ENCODE data around the gene COL26A1.
"Not testable (repeated sequence)": the region's sequence is repeated elsewhere in the genome, so short reads cannot be mapped to it uniquely, and the experiment has no call there.

COL26A1 gene

GRCh38 chr7:101559586-101559985 lies 196.9 kb downstream of the COL26A1 start:
- Histone ChIP-seq H3K27ac (no peak overlapping the region), H3K27me3 (ENCODE audit: insufficient read depth, low read depth, severe bottlenecking) (no peaks in the 10 kb centered on the region)
- no peak for DNase-seq

DNA sequence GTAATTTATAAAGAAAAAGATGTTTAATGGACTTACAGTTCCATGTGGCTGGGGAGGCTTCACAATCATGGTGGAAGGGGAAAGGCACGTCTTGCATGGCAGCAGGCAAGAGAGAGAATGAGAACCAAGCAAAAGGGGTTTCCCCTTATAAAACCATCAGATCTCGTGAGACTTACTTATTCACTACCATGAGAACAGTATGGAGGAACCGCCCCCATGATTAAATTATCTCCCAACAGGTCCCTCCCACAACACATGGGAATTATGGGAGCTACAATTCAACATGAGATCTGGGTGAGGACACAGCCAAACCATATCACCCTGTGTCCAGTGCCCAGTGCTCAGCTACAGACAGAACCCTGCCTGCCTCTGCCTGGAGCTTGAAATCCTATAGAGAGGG lies 197.3 kb downstream of the COL26A1 start:
- H3K9me3 ChIP-seq (ENCODE audit: severe bottlenecking); H3K36me3 ChIP-seq; H3K27ac ChIP-seq; DNase-seq; H3K4me3 ChIP-seq (ENCODE audit: low read depth, low read length); H3K27me3 ChIP-seq (ENCODE audit: insufficient read depth, low read depth, severe bottlenecking): not testable (repeated sequence)

More at GRCh38 chr7:101559586-101559985, 196.9 kb downstream of the COL26A1 start:
- Histone ChIP-seq H3K9me3 (ENCODE audit: severe bottlenecking) (no peaks in the 10 kb centered on the region), H3K4me3 (ENCODE audit: low read depth, low read length) (no peak overlapping the region), H3K36me3 (no peaks in the 10 kb centered on the region)
- TF ChIP-seq, protein P1, sequence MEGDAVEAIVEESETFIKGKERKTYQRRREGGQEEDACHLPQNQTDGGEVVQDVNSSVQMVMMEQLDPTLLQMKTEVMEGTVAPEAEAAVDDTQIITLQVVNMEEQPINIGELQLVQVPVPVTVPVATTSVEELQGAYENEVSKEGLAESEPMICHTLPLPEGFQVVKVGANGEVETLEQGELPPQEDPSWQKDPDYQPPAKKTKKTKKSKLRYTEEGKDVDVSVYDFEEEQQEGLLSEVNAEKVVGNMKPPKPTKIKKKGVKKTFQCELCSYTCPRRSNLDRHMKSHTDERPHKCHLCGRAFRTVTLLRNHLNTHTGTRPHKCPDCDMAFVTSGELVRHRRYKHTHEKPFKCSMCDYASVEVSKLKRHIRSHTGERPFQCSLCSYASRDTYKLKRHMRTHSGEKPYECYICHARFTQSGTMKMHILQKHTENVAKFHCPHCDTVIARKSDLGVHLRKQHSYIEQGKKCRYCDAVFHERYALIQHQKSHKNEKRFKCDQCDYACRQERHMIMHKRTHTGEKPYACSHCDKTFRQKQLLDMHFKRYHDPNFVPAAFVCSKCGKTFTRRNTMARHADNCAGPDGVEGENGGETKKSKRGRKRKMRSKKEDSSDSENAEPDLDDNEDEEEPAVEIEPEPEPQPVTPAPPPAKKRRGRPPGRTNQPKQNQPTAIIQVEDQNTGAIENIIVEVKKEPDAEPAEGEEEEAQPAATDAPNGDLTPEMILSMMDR (IDR thresholded peaks at IDR 0.05; ENCODE audit: low read depth, low read length): no peak

DNA sequence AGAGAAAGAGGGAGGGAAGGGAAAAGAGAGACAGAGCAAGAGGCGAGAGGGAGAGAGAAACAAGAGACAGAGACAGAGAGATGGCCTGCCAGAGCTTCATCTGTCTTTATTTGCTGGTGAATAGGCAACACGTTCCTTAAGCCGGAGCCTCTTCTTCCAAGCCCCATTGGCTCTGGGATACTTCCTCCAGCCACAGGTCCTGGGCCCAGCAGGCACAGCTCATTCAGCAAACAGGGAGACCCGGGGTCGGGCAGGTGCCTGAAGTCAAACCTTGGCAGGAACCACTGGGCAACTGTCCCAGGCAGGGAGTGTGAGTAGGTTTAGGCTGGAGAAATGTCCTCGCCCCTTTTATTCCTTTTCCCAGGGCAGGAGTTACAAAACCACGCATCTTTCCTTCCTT lies 198.2 kb downstream of the COL26A1 start:
- no peak overlapping the region for H3K27ac ChIP-seq
- no peaks in the 10 kb centered on the region for H3K27me3 ChIP-seq (ENCODE audit: insufficient read depth, low read depth, severe bottlenecking)
- DNase-seq: no peak
- H3K4me3 ChIP-seq (ENCODE audit: low read depth, low read length): no peak overlapping the region
- TF ChIP-seq, protein P1 (IDR thresholded peaks at IDR 0.05; ENCODE audit: low read depth, low read length): no peak
- no peaks in the 10 kb centered on the region for H3K36me3 ChIP-seq
- no peaks in the 10 kb centered on the region for H3K9me3 ChIP-seq (ENCODE audit: severe bottlenecking)

DNA sequence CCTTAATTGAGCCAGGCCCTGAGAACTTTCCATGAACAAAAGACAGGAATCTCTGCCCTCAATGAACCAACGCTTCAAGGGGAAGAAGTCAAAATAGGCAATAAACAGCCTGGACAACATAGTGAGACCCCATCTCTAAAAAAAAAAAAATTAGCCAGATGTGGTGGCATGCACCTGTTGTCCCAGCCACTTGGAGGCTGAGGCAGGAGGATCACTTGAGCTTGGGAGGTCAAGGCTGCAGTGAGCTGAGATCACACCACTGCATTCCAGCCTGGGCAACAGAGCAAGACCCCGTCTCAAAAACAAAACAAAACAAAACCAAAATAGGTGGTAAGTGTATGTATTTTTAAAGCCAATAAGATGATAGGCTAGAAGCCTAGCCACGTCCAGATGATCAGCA lies 198.6 kb downstream of the COL26A1 start:
- not testable (repeated sequence) for H3K36me3 ChIP-seq; H3K4me3 ChIP-seq (ENCODE audit: low read depth, low read length); H3K9me3 ChIP-seq (ENCODE audit: severe bottlenecking); H3K27me3 ChIP-seq (ENCODE audit: insufficient read depth, low read depth, severe bottlenecking); DNase-seq; H3K27ac ChIP-seq

DNA sequence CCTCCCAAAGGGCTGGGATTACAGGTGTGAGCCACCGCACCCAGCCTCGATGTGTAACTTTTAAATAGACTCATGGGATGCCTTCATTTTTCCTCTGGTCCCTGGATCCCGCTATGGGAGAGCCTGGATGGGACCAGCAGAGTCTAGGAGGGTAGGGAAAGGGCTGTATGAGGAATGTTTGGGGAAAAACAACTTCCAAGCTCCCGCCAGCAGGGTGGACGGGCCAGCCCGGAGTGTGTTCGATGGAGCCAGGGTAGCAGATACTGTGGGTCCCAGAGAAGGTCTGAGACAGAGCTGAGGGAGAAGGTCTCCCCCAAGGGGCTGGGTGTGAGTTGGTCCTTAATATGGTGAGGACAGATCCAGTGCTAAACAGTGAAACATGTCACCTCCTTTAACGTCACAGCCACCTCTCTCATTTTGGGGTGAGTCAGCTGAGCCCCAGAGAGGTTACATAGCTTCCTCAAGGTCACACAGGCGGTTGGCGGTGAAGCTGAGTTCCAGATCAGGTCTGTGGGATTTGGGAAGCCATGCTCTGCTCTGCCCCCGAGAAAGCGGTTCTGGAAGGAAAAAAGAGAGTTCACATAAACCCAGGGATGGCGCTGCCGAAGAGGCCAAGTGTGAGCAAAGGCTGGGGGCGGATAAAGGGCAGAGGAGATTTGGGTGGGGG lies 200.0 kb downstream of the COL26A1 start:
- DNase-seq: no peak
- TF ChIP-seq, protein P1 (IDR thresholded peaks at IDR 0.05; ENCODE audit: low read depth, low read length): no peak
- H3K9me3 ChIP-seq (ENCODE audit: severe bottlenecking): no peaks in the 10 kb centered on the region
- no peaks in the 10 kb centered on the region for H3K27me3 ChIP-seq (ENCODE audit: insufficient read depth, low read depth, severe bottlenecking)
- H3K4me3 ChIP-seq (ENCODE audit: low read depth, low read length): no peak overlapping the region
- H3K27ac ChIP-seq: no peak overlapping the region
- H3K36me3 ChIP-seq: no peaks in the 10 kb centered on the region

GRCh38 chr7:101563198-101563901 lies 200.7 kb downstream of the COL26A1 start:
- H3K27me3 ChIP-seq (ENCODE audit: insufficient read depth, low read depth, severe bottlenecking): no peaks in the 10 kb centered on the region
- peak; percentile 54 for DNase-seq
- H3K36me3 ChIP-seq: no peaks in the 10 kb centered on the region
- TF ChIP-seq, protein P1 (IDR thresholded peaks at IDR 0.05; ENCODE audit: low read depth, low read length): no peak
- no peaks in the 10 kb centered on the region for H3K9me3 ChIP-seq (ENCODE audit: severe bottlenecking)
- no peak overlapping the region for H3K4me3 ChIP-seq (ENCODE audit: low read depth, low read length)
- no peak overlapping the region for H3K27ac ChIP-seq

Measured in WERI-Rb-1 (cell line).